MCF 10A (cell line): Measurements from ENCODE around the gene SASH3. TPM values are rescaled to one million over a fixed set of nuclear protein-coding genes. Genes with fewer than 3 reads are reported as not detected.

Experiments
- BruUV-seq: library from RNA; stranded (reverse); fragments of 400-500 nt; replicated peaks from 2 replicates; lab custom pipeline; 2021; lab: Mats Ljungman, UMichigan
- CTCF ChIA-PET: fragments of 300-600 bp; sonication (Branson Sonifier 250); formaldehyde crosslinking; extraction: SDS; loops from one replicate; lab custom pipeline; 2021; ENCODE audit warnings: antibody characterized with exemption, inconsistent platforms; lab: Yijun Ruan, JAX
- POLR2A ChIA-PET: fragments of 300-600, 350-650 bp; sonication (Branson Sonifier 250); formaldehyde crosslinking; extraction: SDS; loops from one replicate; lab custom pipeline; 2020; ENCODE audit warnings: antibody characterized with exemption, inconsistent platforms; lab: Yijun Ruan, JAX
- DNase-seq: peaks from one replicate; pipeline ENCODE4 v3.0.0-alpha.2; 2018; ENCODE audit not compliant: unreplicated experiment
- H3K27ac Mint-ChIP-seq: one replicate; pipeline ENCODE4 v1.8.0; 2022; ENCODE audit warnings: mild to moderate bottlenecking, low read depth, mixed read lengths; ENCODE audit not compliant: unreplicated experiment
- H3K27me3 Mint-ChIP-seq: one replicate; pipeline ENCODE4 v1.8.0; 2022; ENCODE audit warnings: mixed read lengths; ENCODE audit not compliant: insufficient read depth, unreplicated experiment
- H3K36me3 Mint-ChIP-seq: one replicate; pipeline ENCODE4 v1.8.0; 2022; ENCODE audit warnings: mild to moderate bottlenecking, moderate library complexity, mixed read lengths; ENCODE audit not compliant: insufficient read depth, unreplicated experiment
- H3K4me1 Mint-ChIP-seq: one replicate; pipeline ENCODE4 v1.8.0; 2022; ENCODE audit warnings: mixed read lengths; ENCODE audit not compliant: insufficient read depth, unreplicated experiment
- H3K4me3 Mint-ChIP-seq: one replicate; pipeline ENCODE4 v1.8.0; 2022; ENCODE audit warnings: mild to moderate bottlenecking, moderate library complexity, mixed read lengths; ENCODE audit not compliant: unreplicated experiment
- H3K9me3 Mint-ChIP-seq: one replicate; pipeline ENCODE4 v1.8.0; 2022; ENCODE audit warnings: mixed read lengths; ENCODE audit not compliant: unreplicated experiment
- CTCF ChIP-seq: fragments of 200-600 bp; IDR thresholded peaks from one replicate; pipeline ENCODE4 v1.8.0; 2022; ENCODE audit warnings: antibody characterized with exemption, mild to moderate bottlenecking; ENCODE audit not compliant: unreplicated experiment
- intact Hi-C: fragments of 100-400 bp; cut with micrococcal nuclease; formaldehyde crosslinking; loops from 2 replicates; pipeline ENCODE4 v1.14.1; 2022
- total RNA-seq: library from RNA; stranded (reverse); gene quantifications from 2 replicates; pipeline ENCODE4 v1.2.3, GENCODE V29; 2022

Gene SASH3
- total RNA-seq, 1 experiment from 2014 or later, result not detected

DNA sequence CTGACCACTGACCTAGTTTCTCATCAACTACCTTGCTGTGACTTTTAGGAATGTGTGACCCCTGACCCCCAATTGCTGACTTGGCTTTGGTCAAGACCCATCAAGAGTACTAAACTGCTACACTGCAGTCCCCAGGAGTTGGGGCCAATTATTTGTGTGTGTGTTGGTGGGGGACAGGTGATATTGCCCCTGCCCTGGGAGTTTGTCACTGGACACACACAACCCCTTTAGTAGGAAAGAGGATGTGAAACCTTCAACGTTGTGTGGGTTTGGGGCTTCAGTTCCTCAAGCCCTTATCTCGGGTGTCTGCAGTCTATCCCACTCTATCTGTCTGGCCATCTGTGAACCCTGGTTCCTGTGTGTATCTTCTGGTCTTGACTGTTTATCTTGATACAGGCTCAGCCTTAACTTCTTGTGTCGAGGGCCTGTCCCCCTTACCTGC is 6.5 kb downstream of the SASH3 start:
- intact Hi-C loops, result no loop called here
- no peak for TF ChIP-seq CTCF
- H3K27ac Mint-ChIP-seq, result no peak overlapping the region
- no peak for DNase-seq
- ChIA-PET CTCF (no interaction called here), POLR2A (no interaction called here)
- no TSS peak for BruUV-seq
- H3K4me3 Mint-ChIP-seq, result no peak overlapping the region
- no peaks in the 10 kb centered on the region for H3K4me1 Mint-ChIP-seq
- H3K9me3 Mint-ChIP-seq, result no peaks in the 10 kb centered on the region
- H3K27me3 Mint-ChIP-seq, result peaks cover 30% of the 10 kb centered on the region
- no peaks in the 10 kb centered on the region for H3K36me3 Mint-ChIP-seq

- TF ChIP-seq CTCF, result no peak
- no peak for DNase-seq
- no peaks in the 10 kb centered on the region for H3K9me3 Mint-ChIP-seq
- no peak overlapping the region for H3K27ac Mint-ChIP-seq
- H3K4me3 Mint-ChIP-seq, result no peak overlapping the region
- intact Hi-C loops, result no loop called here
- no peaks in the 10 kb centered on the region for H3K4me1 Mint-ChIP-seq
- CTCF ChIA-PET, result interaction anchor here (0.7 kb wide), 1 partner anchor 14 kb away, joined by 3 read pairs; no protein-coding TSS in a partner anchor
- BruUV-seq, result no TSS peak
- peaks cover 29% of the 10 kb centered on the region for H3K27me3 Mint-ChIP-seq
- H3K36me3 Mint-ChIP-seq, result no peaks in the 10 kb centered on the region
- POLR2A ChIA-PET, result no interaction called here
Measured at GRCh38 chrX:129787336-129788055, 7.7 kb downstream of the SASH3 start.

DNA sequence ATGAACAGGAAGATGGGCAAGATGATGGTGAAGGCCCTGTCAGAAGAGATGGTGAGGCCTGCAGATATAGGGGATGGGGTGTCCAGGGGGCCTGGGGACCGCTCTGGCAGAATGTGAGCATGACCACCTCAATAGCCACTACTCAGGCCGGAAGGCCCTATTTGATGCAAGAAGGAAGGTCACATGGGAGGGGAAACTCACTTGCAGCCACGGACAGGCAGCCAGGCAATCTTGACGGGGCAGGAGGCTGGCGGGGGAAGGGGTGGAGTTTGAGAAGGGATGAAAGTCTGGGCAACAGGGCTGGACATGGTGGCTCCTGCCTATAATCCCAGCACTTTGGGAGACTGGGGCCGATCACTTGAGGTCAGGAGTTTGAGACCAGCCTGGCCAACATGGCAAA is 8.8 kb downstream of the SASH3 start:
- TF ChIP-seq CTCF, result no peak
- Mint-ChIP-seq H3K27me3 (peaks cover 19% of the 10 kb centered on the region), H3K27ac (no peak overlapping the region), H3K9me3 (no peaks in the 10 kb centered on the region), H3K4me1 (no peaks in the 10 kb centered on the region), H3K36me3 (no peaks in the 10 kb centered on the region), H3K4me3 (no peak overlapping the region)
- DNase-seq, result no peak
- ChIA-PET CTCF (no interaction called here), POLR2A (no interaction called here)
- no TSS peak for BruUV-seq
- intact Hi-C loops, result no loop called here

DNA sequence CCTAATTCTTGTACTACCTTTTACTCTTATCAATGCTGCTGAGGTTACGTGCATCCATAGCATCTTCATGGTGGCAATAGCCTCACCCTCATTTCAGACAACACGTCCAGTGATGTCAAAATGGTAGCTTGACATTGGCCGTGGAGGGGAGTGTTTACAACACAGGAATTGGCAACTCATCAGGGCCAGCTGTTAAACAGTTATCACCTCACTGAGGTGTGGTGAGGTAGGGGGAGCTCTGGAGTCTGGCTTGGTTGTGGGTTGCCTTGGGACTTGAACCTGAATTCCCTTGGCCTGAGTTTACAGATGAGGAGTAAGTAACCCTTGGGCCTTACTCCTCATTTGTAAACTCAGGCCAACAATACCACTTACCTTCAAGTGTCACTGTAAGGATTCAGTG is 10.4 kb downstream of the SASH3 start:
- Mint-ChIP-seq H3K27ac (no peak overlapping the region), H3K27me3 (peaks cover 12% of the 10 kb centered on the region), H3K36me3 (peaks cover 6% of the 10 kb centered on the region), H3K9me3 (no peaks in the 10 kb centered on the region), H3K4me3 (no peak overlapping the region), H3K4me1 (no peaks in the 10 kb centered on the region)
- POLR2A ChIA-PET, result interaction anchor here (0.6 kb wide), 1 partner anchor 116 kb away, joined by 4 read pairs; the partner anchor contains the start of gene UTP14A
- CTCF ChIA-PET, result no interaction called here
- intact Hi-C loops, result no loop called here
- no peak for TF ChIP-seq CTCF
- no TSS peak for BruUV-seq
- DNase-seq, result no peak
